ENCODE results near the gene CACNA2D3.

CACNA2D3 gene

DNA sequence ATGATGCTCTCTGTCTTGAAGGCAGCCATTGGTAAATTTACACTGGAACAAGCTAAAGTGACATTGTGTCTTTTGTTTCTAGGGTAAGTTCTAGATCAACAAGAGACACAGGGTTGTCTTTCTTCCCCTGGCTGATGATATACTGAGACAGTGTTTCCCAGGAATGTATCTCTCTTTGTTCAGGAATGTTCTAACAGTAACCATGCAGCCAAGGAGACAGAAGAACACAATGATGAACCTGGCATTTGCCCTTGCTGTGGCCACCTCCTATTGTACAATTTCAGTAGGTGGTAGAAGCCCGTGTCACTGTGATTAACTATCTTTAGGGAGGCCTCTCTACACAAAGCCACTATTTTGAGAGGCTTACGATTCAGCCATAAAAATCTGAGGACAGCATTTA, 674.8 kb downstream of the CACNA2D3 start:
- H3K4me3 ChIP-seq (ENCODE audit: low read depth, low read length) = no peak overlapping the region
- TF ChIP-seq, protein P1, sequence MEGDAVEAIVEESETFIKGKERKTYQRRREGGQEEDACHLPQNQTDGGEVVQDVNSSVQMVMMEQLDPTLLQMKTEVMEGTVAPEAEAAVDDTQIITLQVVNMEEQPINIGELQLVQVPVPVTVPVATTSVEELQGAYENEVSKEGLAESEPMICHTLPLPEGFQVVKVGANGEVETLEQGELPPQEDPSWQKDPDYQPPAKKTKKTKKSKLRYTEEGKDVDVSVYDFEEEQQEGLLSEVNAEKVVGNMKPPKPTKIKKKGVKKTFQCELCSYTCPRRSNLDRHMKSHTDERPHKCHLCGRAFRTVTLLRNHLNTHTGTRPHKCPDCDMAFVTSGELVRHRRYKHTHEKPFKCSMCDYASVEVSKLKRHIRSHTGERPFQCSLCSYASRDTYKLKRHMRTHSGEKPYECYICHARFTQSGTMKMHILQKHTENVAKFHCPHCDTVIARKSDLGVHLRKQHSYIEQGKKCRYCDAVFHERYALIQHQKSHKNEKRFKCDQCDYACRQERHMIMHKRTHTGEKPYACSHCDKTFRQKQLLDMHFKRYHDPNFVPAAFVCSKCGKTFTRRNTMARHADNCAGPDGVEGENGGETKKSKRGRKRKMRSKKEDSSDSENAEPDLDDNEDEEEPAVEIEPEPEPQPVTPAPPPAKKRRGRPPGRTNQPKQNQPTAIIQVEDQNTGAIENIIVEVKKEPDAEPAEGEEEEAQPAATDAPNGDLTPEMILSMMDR (IDR thresholded peaks at IDR 0.05; ENCODE audit: low read depth, low read length) = no peak
- DNase-seq (ENCODE audit: low read depth, low spot score) = no peak
- in situ Hi-C loops (cut with HindIII; ENCODE audit: low sequenced_read_pairs) = no loop called here

DNA sequence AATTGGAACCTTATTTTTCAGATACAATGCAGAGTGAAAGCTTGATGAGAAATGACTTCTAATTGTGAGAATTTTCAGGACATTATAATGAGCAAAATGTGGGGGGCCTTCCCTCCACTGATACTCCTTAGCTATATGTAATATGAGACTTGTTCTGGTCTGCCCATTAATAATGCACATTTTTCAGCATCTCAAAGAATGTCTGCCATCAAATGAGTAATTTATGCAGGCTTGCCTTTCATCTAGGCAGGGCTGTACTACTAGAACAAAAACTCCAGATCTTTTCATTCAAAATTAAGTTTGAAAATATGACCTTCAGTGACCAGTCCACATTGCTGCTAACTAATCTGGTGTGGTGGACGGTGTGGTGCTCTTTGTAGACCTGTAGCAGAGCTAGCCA, 678.1 kb downstream of the CACNA2D3 start:
- DNase-seq (ENCODE audit: low read depth, low spot score) = no peak
- TF ChIP-seq, protein P1 (IDR thresholded peaks at IDR 0.05; ENCODE audit: low read depth, low read length) = no peak
- no peak overlapping the region for H3K4me3 ChIP-seq (ENCODE audit: low read depth, low read length)
- in situ Hi-C loops (cut with HindIII; ENCODE audit: low sequenced_read_pairs) = no loop called here

DNA sequence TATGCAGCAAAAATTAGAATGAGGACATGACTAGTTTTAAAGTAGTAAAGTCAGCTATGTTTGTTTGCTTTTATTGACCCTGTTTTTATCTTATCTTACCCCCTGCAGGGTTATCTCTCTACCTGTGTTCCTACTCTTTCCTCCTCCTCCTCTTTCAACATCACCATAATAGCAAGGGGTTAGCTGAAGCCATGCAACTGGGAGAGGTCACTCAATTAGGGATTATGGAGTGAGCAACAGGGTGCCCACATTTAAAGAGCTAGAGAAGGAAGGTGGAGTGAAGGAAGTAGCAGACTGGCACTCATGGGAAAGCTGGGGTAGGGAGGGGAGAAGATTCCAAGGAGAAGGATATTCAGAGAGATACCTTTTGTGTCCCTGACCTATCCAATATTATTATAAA, 679.6 kb downstream of the CACNA2D3 start:
- in situ Hi-C loops (cut with HindIII; ENCODE audit: low sequenced_read_pairs) = no loop called here
- TF ChIP-seq, protein P1 (IDR thresholded peaks at IDR 0.05; ENCODE audit: low read depth, low read length) = no peak
- H3K4me3 ChIP-seq (ENCODE audit: low read depth, low read length) = no peak overlapping the region
- DNase-seq (ENCODE audit: low read depth, low spot score) = no peak

DNA sequence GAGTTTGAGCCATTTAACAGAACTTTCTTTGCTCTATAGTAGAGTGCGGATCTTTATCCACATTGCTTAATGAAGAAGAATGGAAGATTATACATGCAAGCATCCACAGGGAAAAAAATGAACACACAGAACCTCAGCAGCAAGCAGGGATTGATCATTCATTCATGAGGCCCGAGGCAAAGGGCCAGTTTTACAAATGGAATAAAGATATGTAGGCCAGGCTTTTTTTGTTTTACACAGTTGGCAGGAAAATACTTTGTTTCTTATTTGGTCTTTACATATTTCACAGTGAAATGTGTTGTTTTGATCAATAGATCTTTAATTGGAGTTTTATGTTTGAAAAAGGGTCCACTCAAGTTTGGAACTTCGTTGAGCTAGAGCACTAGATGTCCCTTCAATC, 688.0 kb downstream of the CACNA2D3 start:
- no peak for DNase-seq (ENCODE audit: low read depth, low spot score)
- TF ChIP-seq, protein P1 (IDR thresholded peaks at IDR 0.05; ENCODE audit: low read depth, low read length) = no peak
- in situ Hi-C loops (cut with HindIII; ENCODE audit: low sequenced_read_pairs) = no loop called here
- H3K4me3 ChIP-seq (ENCODE audit: low read depth, low read length) = no peak overlapping the region

DNA sequence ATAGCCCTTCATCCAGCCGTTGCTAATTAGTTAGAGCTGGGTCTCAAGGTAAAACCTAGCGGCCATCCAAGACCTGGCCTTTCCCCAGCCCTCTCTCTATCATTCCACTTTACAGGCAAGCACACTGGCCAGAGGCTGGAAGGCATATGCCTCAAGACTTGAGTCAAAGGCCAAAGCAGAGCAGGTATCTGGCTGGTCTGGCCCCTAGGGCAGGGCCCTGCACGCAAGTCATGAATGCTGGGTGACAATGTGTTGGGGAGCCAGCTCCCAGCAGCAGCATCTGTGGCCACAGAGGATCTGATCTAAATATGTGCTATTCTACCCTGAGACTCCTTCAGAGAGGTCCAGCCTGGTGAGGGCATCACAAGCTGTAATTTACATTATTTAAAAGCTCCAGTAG, 691.9 kb downstream of the CACNA2D3 start:
- H3K4me3 ChIP-seq (ENCODE audit: low read depth, low read length) = no peak overlapping the region
- no peak for DNase-seq (ENCODE audit: low read depth, low spot score)
- in situ Hi-C loops (cut with HindIII; ENCODE audit: low sequenced_read_pairs) = no loop called here
- TF ChIP-seq, protein P1 (IDR thresholded peaks at IDR 0.05; ENCODE audit: low read depth, low read length) = no peak

DNA sequence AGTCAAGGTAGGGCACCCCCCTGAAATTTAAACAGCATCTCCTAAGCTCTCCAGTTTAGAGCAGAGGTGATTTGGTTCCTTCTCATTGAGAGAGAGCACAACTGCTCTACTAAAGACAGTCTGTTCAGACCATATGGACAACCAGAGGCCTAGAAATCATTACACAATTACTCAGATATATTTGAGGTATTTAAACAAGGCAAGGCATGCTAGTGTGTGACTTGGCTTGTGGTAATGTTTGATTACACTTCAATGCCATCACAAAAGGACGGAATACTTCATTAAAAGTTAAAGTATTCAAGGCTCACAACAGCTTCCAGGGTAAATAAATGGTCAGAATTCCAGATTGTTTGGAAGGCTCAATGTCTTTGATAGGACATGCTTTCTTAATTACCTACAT, 695.3 kb downstream of the CACNA2D3 start:
- no peak overlapping the region for H3K4me3 ChIP-seq (ENCODE audit: low read depth, low read length)
- TF ChIP-seq, protein P1 (IDR thresholded peaks at IDR 0.05; ENCODE audit: low read depth, low read length) = no peak
- in situ Hi-C loops (cut with HindIII; ENCODE audit: low sequenced_read_pairs) = no loop called here
- no peak for DNase-seq (ENCODE audit: low read depth, low spot score)

DNA sequence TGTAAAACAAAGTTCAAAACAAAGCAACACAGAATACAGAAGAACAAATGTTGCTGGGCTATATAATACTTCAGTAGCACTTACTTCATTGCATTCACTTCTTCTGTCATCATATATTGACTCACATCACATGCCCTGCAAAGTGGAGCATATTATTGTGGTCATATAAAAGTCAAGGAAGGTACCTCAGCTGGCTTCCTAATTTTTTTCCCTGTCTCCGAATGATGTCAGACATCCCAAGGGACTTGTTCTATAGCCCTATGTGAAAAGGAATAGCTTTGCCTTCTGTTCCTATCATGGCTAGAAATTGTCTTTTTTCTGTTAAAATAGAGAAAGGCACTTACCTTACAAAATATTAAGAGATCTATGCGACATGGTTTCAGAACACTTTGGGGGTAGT, 696.1 kb downstream of the CACNA2D3 start:
- in situ Hi-C loops (cut with HindIII; ENCODE audit: low sequenced_read_pairs) = no loop called here
- no peak for DNase-seq (ENCODE audit: low read depth, low spot score)
- H3K4me3 ChIP-seq (ENCODE audit: low read depth, low read length) = no peak overlapping the region
- TF ChIP-seq, protein P1 (IDR thresholded peaks at IDR 0.05; ENCODE audit: low read depth, low read length) = no peak
